ENCODE measurements around the gene ABCF3. TPM values are rescaled to one million over a fixed set of nuclear protein-coding genes. Genes with fewer than 3 reads are reported as not detected.
A peak's percentile ranks its signal among the peaks of the same experiment; 100 is the strongest.

ABCF3 gene
- total RNA-seq, 1 donor from 2014 or later = 67.3 TPM

DNA sequence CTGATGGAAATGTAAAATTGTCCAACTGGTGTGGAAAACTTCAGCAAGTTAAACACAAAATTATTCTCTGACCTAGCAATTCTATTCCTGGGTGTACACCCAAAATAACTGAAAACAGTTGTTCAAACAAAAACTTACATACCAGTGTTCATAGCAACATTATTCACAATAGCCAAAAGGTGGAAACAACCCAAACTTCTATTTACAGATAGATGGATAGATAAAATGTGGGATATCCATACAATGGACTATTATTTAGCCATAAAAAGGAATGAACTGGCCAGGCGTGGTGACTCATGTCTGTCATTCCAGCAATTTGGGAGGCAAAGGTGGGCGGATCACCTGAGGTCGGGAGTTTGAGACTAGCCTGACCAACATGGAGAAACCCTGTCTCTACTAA lies 36.5 kb downstream of the ABCF3 start:
- H3K9me3 Mint-ChIP-seq = no peaks in the 10 kb centered on the region
- no peak overlapping the region for H3K27ac Mint-ChIP-seq (ENCODE audit: unreplicated experiment)
- H3K36me3 Mint-ChIP-seq (ENCODE audit: low read depth) = no peaks in the 10 kb centered on the region
- DNase-seq (ENCODE audit: low read depth, low spot score) = no peak
- TF ChIP-seq, protein P1, sequence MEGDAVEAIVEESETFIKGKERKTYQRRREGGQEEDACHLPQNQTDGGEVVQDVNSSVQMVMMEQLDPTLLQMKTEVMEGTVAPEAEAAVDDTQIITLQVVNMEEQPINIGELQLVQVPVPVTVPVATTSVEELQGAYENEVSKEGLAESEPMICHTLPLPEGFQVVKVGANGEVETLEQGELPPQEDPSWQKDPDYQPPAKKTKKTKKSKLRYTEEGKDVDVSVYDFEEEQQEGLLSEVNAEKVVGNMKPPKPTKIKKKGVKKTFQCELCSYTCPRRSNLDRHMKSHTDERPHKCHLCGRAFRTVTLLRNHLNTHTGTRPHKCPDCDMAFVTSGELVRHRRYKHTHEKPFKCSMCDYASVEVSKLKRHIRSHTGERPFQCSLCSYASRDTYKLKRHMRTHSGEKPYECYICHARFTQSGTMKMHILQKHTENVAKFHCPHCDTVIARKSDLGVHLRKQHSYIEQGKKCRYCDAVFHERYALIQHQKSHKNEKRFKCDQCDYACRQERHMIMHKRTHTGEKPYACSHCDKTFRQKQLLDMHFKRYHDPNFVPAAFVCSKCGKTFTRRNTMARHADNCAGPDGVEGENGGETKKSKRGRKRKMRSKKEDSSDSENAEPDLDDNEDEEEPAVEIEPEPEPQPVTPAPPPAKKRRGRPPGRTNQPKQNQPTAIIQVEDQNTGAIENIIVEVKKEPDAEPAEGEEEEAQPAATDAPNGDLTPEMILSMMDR (conservative IDR thresholded peaks at IDR 0.05) = no peak
- no peak overlapping the region for H3K4me3 Mint-ChIP-seq
- H3K4me1 Mint-ChIP-seq = no peaks in the 10 kb centered on the region
- H3K27me3 Mint-ChIP-seq (ENCODE audit: low read depth) = peaks cover 67% of the 10 kb centered on the region

DNA sequence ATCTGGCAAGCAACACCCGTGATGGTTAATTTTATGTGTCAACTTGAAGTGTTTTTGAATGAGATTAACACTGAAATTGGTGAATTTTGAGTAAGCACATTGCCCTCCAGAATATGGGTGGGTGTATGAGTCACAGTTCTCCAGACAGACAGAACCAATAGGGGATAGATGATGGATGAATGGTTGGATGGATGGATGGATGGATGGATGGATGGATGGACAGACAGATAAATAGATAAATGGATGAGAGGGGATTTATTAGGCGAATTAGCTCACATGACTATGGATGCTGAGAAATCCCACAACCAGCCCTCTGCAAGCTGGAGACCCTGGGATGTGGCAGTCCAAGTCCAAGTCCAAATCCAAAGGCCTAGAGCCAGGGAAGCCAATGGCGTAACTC lies 37.9 kb downstream of the ABCF3 start:
- H3K36me3 Mint-ChIP-seq (ENCODE audit: low read depth) = no peaks in the 10 kb centered on the region
- TF ChIP-seq, protein P1 (conservative IDR thresholded peaks at IDR 0.05) = no peak
- H3K9me3 Mint-ChIP-seq = no peaks in the 10 kb centered on the region
- no peak overlapping the region for H3K27ac Mint-ChIP-seq (ENCODE audit: unreplicated experiment)
- no peak for DNase-seq (ENCODE audit: low read depth, low spot score)
- peaks cover 69% of the 10 kb centered on the region for H3K27me3 Mint-ChIP-seq (ENCODE audit: low read depth)
- no peaks in the 10 kb centered on the region for H3K4me1 Mint-ChIP-seq
- no peak overlapping the region for H3K4me3 Mint-ChIP-seq

DNA sequence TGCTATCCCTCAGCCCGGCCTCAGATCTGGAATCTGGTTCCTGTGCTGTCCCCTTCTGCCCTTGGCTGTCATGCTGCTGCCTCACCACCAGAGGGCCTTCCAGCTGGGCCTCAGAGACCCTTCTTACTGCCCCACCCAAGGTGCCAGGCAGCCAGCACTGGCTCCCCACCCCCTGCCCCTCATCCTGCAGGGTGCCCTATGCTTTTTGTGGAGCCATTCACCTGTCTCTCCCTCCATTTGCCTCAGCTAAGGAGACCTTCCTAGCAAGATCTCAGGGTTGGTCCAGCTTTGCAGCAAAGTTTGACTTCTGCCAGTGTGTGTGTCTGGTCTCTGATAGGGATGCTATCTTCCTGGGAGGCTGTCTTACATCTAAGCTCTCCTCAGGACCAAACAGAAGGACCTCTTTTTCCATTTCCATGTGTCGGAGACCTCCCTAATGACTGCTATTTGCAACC lies 41.5 kb downstream of the ABCF3 start:
- no peak overlapping the region for H3K4me3 Mint-ChIP-seq
- no peaks in the 10 kb centered on the region for H3K36me3 Mint-ChIP-seq (ENCODE audit: low read depth)
- H3K27ac Mint-ChIP-seq (ENCODE audit: unreplicated experiment) = no peak overlapping the region
- H3K27me3 Mint-ChIP-seq (ENCODE audit: low read depth) = peaks cover 86% of the 10 kb centered on the region
- TF ChIP-seq, protein P1 (conservative IDR thresholded peaks at IDR 0.05) = peak; percentile 80
- peak; percentile 28 for DNase-seq (ENCODE audit: low read depth, low spot score)
- peaks cover 8% of the 10 kb centered on the region for H3K4me1 Mint-ChIP-seq
- H3K9me3 Mint-ChIP-seq = no peaks in the 10 kb centered on the region

DNA sequence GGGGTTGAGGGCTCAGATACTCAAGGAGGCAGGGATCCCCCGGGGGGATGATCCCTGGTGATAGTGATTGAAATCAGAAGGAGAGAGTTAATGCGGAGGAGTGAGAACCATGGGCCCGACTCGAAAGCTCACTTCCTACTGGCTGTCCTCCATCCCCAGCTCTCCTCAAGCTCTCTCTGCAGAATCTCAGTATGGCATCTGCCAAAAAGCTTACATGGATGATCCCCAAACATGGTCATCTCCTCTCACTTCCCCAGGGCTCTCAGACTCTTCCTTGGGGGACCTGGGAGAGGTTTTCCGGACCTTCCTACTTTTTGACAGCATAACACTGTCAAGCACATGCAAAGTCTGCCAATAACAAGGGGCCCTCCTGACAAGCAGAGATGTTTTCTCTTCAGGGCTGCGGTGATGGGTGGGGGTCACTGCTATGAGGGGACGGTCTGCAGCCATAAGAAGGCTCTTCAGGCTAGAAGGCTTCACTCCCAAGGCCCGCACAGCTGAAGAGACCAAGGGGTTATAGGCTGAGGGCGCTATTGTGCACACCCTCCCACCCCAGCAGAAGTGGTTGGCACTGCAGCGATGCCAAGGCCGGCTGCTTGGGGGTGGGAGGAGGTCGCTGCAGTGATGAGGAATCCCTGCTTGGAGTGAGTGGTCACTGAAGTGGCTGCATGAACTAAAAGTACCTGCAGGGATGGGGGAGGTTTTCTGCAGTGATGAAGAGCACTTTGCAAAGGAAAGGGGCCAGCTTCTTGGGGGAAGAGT lies 42.6 kb downstream of the ABCF3 start:
- DNase-seq (ENCODE audit: low read depth, low spot score) = no peak
- peaks cover 86% of the 10 kb centered on the region for H3K27me3 Mint-ChIP-seq (ENCODE audit: low read depth)
- H3K36me3 Mint-ChIP-seq (ENCODE audit: low read depth) = no peaks in the 10 kb centered on the region
- no peaks in the 10 kb centered on the region for H3K9me3 Mint-ChIP-seq
- H3K4me3 Mint-ChIP-seq = peak overlapping the region; percentile 77
- H3K4me1 Mint-ChIP-seq = peaks cover 8% of the 10 kb centered on the region
- TF ChIP-seq, protein P1 (conservative IDR thresholded peaks at IDR 0.05) = no peak
- H3K27ac Mint-ChIP-seq (ENCODE audit: unreplicated experiment) = no peak overlapping the region

DNA sequence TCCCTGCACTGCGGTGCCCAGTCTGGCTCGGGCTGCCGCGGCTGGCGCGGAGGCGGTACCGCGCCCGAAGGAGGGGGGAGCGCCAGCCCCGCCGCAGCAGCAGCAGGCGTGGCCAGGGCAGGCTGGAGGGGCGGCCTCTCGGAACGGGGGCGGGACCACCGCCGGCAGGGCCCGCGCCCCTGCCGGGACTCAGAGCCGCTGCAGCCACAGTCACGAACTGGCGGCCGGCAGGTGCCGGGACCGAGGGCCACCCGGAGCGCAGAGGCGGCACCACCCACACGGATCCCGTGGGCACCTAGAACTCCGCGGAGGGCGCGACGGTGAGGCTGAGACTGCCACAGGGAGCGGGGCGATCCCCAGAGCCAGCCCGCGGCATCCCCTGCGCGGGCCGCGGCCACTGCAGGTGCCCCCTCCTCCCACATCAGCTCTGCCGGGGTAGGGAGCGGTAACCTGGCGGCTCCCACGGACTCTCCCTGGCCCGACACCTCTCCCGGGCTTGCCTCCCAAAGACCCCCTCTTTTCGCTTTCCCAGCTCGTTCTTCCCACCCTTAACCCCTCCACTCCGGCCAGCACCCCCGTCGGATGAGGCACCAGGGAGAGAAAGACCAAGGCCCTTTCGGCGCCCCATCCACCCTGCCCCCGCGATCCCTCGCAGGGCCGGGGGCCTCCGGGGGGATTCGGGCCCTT lies 43.5 kb downstream of the ABCF3 start, which contains the start of gene VWA5B2:
VWA5B2 (plus strand) TSS at position 192 of the 687 bp plus-strand sequence. CDS start 944 bp downstream, outside the sequence.
- peak within 1 kb of the TSS; percentile 77 for H3K4me3 Mint-ChIP-seq

More for the DNA sequence above, 43.5 kb downstream of the ABCF3 start, which contains the start of gene VWA5B2:
- Mint-ChIP-seq H3K27ac (ENCODE audit: unreplicated experiment) (no peak within 1 kb of the TSS), H3K4me1 (peaks cover 8% of the 10 kb centered on the region), H3K9me3 (no peaks in the 10 kb centered on the region), H3K36me3 (ENCODE audit: low read depth) (no peaks in the 10 kb centered on the region), H3K27me3 (ENCODE audit: low read depth) (peaks cover 85% of the 10 kb centered on the region)
- TF ChIP-seq, protein P1 (conservative IDR thresholded peaks at IDR 0.05) = peak; percentile 45
- DNase-seq (ENCODE audit: low read depth, low spot score) = peak; percentile 59

All from neural crest cell (in vitro differentiated cells).